GM21423 (cell line): Measurements from ENCODE around the gene NRCAM.

Source experiments
- ATAC-seq: cut with Tn5 transposase; IDR thresholded peaks from one replicate; pipeline ENCODE4 v1.9.1; 2021; ENCODE audit warnings: mild to moderate bottlenecking, moderate library complexity; ENCODE audit not compliant: unreplicated experiment

NRCAM gene

GRCh38 chr7:108254259-108254658 lies 202.0 kb downstream of the NRCAM start:
- no peak for ATAC-seq

GRCh38 chr7:108253275-108254044 lies 202.8 kb downstream of the NRCAM start:
- no peak for ATAC-seq

GRCh38 chr7:108252177-108252576 lies 204.1 kb downstream of the NRCAM start:
- no peak for ATAC-seq

- ATAC-seq, result no peak
Observed at GRCh38 chr7:108251700-108252099, 204.5 kb downstream of the NRCAM start.

DNA sequence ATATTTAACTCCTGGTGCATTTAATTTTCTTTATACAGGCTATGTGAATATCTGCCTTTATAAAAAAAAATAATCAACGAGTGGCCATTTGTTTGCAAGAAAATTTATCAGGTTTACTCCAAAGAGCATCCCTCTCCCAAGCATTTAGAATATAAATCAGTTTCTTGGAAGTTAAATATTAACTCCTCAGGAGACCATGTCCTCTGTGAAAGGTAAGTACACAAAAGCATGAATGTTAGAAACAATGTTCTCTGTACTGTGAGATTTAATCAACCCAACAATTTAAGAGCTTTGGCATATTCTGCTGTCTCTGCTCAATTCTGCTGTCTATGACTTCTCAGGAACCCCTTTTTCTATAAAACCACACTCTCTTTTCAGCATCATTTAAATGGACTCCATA lies 206.8 kb downstream of the NRCAM start:
- ATAC-seq, result no peak

DNA sequence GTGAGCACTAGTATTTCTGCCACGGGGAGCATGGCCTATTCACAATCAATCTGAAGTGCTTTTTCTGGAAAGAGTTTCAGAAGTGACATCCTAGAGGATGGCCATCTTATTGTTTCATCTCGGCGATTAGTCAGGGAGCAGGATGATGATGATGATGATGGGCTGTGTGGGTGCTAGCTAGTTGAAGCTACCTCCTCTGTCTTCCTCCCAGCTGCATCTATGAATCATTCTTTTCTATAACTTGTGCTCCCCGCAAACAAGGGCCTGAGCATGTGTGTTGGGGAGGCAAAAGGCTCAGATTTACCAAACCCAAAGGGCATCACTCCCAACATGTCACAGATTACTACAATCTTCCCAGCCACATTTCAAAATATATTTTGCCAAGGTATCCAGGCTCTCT lies 207.4 kb downstream of the NRCAM start:
- ATAC-seq, result no peak

DNA sequence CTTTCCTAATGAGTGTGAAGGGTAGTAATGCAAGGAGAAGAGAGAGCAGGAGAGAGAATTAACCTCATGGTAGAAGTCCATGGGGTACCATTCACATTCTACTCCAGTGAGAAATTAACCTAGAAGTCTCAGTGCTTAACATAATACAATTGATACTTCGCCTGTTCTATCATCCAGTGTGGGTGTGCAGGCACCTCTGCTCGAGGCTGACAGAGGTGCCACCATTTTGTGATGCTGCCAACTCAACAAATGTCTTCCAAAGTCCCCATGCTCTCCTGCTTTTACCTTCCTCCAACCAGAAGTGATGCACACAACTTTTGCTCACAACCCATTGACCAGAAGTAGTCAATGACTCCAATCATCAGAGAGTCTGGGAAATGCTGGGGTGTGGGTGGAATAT lies 207.8 kb downstream of the NRCAM start:
- no peak for ATAC-seq

DNA sequence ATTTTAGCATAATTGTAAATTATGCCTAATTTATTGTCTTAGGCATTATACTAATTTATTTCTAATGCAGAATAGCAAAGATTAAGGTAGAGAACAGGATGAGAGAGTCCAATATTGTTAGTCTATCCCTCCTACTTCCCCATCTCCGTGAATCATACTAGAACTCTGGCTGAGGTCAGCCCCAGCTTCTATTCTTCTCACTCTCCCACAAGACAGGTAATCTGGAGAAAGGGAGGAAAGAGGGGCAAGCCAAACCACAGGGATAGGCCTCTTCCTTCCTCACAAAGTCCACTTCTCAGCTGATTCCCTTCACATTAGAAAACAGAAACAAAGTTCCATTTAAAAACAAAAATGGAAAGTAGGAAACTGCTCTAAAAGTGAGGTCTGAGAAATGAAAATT lies 208.6 kb downstream of the NRCAM start:
- no peak for ATAC-seq

DNA sequence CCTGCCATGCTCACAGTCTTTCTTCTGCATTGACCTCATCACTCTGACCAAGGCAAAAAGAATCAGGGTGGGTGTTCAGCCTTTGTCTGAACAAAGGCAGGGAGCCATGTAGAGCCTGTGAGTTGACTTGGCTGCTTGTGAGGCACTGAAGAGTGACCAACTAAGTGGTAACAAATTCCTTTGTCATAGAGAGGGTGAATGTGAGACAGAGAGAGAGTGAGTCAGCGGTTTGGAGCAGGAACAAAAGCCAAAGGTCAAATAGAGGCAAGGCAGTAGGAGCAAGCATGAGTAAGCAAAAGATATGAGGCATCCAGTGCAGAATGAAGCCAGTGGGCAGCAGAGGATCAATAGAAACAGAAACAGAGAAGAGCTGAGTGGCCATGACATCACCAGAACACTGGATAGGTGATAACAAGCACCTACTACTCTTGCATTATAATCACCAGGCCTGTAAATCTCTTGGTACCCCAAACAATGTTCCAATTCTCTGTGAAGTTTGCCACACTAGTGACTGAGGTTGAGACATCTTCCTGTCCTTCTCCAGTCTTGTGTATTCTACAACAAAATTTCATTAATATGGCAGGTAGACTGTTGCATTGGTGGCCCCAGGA lies 209.9 kb downstream of the NRCAM start:
- peak; percentile 81 for ATAC-seq

- ATAC-seq, result no peak
Observed at GRCh38 chr7:108245523-108246226, 210.6 kb downstream of the NRCAM start.

DNA sequence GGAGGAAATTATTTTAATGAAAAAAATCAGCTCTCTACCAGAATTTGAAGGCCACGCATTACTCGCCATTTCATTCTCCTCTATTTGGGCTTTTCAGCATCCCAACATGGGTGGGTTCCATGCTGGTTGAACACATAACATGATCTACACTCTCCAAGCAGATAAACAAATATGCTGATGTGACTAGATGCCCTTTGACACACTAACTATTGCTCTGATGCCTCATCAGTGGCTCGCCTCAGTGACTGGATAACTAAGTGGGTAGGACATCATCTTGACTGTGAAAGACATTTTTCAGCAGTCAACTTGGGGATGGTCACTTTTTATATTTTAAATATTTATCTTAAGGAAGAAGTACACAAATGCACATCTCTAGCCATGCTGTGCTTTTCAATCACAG lies 212.1 kb downstream of the NRCAM start:
- ATAC-seq, result no peak

- ATAC-seq, result no peak
Observed at GRCh38 chr7:108239501-108240225, 216.6 kb downstream of the NRCAM start.

DNA sequence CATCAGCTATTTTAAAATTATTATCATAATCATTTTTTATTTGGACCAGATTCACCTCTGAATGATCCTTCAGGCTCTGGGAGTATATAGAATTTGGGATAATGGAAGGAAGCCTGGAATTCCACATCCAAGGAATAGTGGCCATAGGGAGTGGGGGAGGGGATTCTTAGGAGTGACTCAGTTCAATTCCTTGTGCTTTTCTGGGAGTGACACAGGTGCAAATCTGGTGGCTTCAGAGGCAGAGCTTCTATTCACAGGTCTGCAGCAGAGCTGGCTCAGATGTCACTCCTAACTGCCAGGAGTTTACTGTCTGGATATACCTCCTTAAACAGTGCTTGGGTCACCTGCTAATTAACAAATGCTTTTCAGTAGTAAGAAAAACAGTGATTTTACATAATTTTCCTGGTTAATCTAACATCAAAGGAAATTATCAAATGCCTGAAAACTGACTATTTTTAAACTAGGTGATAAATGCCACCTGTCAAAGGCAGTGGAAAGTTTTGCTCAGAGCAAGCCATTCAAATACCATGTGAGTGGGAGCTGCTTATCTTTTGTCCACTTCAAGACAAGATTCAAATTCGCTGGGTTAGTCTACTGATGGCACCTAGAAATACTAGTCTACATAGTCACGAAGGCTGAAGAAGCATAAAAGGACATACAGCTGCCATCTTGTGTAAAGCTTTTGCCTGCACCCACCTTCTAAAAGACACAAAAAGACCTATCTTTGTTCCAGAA lies 219.4 kb downstream of the NRCAM start:
- ATAC-seq, result no peak

DNA sequence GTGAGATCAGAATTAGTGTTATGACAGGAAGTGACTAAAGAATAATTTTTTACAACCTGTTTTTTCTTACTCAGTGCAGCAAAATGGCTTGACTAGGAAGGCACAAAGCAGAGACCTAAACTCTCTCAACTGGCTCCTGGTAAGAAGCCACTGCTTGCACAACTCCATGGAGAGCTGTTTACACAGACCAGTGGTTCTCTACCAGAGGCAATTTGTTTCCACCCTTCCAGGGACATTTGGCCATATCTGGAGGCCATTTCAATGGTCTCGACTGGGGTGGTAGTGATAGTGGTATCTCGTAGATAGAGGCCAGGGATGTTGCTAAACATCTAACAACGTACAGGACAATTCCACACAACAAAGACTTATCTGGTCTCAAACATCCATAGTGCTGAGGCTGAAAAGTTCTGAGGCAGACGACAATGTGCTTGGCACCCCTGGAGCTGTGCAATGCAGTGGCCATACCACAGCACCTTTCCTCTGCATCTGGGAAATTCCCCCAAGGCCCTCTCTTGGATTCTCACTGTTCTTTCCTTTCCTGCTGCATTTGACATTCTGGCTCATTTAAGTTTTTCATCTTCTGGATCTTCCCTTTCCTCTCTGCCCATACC lies 220.7 kb downstream of the NRCAM start:
- no peak for ATAC-seq

- ATAC-seq, result no peak
Observed at GRCh38 chr7:108234971-108235450, 221.2 kb downstream of the NRCAM start.

DNA sequence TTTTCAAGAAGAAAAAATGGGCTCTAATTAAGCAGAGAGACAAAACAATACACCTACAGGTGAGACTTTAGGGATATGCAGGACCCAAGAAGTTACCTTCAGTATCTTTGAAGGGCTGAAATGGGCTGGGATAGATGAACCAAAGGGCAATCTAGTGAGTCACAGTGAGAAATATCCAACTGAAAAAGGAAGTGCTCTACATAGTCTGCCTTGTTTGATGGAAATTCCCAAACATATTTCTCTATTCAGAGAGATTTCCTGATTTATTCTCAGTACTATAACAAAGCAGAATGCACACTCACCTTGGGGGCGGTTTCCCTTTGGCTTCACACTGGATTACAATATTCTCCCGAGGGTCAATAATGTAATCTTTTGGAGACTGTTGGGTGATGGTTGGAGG lies 222.0 kb downstream of the NRCAM start:
- ATAC-seq, result no peak

DNA sequence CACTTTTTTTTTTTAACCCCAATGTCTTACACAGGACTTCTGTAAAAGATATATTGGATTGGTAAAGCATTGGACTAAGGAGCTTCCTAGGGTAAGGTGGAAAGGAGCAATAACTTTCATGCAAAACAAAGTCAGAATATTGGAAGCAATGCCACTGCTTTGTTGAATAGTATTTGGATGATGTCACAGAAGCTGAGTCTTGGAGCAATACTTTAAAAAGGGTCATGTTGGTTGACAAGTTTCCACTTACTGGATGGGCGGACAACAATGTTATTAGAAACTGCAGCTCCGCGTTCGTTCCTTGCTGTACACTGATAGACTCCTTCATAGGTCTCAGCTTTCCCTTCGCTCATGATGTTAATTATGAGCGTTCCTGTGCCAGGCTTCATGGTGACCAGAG lies 224.2 kb downstream of the NRCAM start:
- ATAC-seq, result no peak

GRCh38 chr7:108231221-108231620 lies 225.0 kb downstream of the NRCAM start:
- no peak for ATAC-seq

- ATAC-seq, result no peak
Observed at GRCh38 chr7:108227366-108227765, 228.9 kb downstream of the NRCAM start.

DNA sequence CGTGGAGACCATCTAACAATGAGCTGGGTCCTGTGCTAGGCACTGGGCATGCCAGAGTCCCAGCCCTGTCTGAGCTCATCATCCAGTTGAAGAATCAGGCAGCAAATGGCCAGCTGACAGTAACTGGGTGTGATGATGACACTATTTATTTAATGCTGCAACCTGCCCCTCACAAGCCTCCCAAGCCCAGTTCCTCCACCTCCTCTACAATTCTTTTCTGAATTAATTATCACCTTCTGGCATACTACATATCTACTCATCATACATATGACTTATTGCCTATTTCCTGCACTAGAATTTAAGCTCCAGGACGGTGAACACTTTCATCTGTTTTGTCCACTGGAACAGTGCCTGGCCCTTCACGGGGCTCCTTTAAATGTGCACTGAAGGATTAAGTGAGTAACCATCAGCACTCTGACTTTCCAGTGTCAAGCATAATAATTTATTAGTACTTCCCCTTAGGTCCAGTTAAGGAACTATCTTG lies 229.4 kb downstream of the NRCAM start:
- no peak for ATAC-seq
